Endothelial cell of hepatic sinusoid (primary cell): ENCODE data around the gene MFAP5.
"Not testable (repeated sequence)": the region's sequence is repeated elsewhere in the genome, so short reads cannot be mapped to it uniquely, and the experiment has no call there.

ENCODE experiments used
- in situ Hi-C: cut with HindIII; loops from 2 replicates; pipeline ENCODE4 v1.10.0; 2017; ENCODE audit warnings: low sequenced_read_pairs

MFAP5 gene

GRCh38 chr12:8676651-8677050, 14.0 kb upstream of the MFAP5 start:
- in situ Hi-C loops: no loop called here

DNA sequence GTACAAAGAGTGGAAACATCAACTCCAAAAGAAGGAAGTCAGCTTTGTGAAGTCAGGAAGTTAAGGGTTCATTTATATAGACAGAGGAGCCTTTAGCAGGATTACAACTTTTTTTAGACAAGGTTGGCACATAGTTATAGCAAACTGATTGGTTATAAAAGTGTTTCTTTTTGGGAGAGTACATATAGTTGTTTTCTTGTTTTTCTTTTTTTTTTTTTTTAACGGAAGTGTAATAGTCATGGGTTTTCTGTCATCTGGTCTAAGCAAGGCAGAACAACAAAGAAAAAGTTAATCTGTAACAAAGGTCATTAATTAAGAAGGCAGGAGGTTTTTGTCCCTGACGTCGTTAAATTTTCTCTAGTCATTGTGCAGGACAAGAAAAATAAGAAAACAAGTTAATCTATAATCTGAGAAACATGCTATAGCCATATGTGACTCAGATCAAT, 13.0 kb upstream of the MFAP5 start:
- in situ Hi-C loops: no loop called here

GRCh38 chr12:8672381-8672780, 9.8 kb upstream of the MFAP5 start:
- in situ Hi-C loops: no loop called here

DNA sequence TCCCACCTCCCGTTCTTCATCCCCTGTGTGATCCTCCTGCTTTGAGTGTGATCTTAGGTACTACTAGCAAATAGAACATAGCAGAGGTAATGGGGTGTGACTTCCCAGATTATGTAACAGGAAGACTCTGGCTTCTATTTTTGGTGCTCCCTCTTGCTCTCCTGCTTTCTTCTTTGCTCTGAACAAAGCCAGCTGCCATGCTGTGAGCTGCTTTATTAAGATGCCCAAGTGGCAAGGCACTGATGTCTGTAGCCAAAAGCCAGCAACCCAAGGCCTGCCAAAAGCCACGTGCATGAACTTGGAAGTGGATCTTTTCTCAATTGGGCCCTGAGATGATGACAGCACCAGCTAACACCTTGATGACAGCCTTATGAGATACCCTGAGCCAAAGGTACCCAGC, 5.8 kb upstream of the MFAP5 start:
- in situ Hi-C loops: no loop called here

DNA sequence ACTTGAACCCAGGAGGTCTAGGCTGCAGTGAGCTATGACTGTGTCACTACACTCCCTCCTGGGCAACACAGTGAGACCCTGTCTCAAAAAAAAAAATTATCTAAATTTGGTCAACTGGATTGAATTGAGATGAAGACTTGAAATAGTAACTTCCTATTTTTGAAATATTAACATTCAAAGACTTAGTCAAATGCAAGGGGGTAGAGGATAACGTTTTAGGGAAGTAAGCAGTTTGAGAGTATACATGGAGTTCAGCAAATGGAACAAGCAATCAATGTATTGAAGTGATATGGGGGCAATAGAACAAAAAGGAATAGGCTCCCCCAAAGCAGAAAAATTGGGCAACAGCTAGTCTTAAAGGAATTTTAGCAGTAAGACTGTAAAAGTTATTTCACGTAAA, 4.6 kb upstream of the MFAP5 start:
- in situ Hi-C loops: no loop called here

DNA sequence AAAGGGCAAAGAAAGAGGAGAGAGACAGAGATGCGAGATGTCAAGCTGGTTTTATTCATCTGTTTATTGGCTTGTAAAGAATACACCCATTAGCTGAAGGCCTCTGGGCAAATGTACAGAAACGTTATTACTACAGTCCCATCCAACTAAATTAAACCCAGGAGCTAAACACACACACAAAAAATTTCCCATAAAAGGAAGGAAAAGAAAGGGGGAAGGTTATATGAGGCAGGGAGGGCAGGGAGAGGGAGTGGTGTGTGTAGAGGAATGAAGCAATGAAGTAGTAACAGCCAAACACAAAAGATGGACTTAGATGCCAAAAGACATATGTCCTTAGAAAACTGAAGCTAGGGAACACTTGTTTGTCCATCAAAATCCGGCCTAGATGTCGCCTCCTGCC, 3.1 kb upstream of the MFAP5 start:
- in situ Hi-C loops: no loop called here

DNA sequence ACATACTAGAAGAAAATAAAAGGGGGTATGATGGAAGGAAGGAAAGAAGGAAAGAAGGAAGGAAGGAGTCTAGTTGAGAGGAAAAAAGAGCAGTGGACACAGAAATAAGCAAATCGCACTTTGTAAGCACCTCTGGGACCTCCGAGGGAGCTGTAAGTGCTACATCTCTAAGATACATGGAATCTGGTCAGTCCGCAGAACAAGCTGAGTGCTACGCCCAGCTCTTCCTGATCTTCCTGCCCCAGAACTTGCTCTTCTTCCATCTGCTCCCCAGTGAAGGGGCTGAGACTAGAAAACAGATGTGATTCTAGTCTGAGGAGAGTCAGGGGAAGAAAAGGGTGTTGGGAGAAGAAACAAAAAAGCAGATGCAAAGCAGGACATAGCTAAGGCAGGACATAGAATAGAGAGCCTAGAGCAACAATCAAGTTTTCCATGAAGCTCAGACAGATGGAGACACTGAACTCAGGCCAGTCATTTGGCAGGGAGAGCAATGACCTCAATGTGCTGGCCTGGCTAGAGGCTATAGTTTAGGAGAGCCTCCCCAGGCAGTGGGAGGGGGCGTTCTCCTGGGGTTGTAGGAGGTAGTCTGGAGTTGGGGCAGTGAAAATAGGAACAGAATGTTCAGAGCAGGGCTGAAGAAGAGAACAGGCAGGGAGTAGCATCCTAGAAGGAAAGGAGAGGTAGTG, 1.7 kb upstream of the MFAP5 start:
- in situ Hi-C loops: no loop called here

- in situ Hi-C loops: no loop called here
Observed at GRCh38 chr12:8661751-8662150, 875 bp downstream of the MFAP5 start.

DNA sequence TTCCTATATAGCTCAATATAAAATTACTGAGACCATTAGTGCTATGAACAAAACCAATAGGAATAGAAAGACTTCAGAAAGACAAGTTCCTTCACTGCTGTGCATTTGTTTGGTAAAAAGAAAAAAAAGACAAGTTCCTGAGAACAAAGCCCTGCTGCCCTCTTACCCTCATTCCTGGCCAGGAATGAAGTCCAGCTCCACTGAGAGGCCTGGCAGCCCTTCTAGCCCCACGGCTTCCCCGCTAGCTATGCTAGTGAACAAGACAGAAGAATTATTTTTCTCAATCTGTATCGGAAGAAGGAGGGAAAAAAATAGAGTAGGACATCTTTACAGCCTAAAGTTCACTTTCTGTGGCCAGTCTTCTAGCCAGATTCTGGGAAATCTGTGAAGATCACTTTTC, 1.6 kb downstream of the MFAP5 start:
- in situ Hi-C loops: no loop called here

DNA sequence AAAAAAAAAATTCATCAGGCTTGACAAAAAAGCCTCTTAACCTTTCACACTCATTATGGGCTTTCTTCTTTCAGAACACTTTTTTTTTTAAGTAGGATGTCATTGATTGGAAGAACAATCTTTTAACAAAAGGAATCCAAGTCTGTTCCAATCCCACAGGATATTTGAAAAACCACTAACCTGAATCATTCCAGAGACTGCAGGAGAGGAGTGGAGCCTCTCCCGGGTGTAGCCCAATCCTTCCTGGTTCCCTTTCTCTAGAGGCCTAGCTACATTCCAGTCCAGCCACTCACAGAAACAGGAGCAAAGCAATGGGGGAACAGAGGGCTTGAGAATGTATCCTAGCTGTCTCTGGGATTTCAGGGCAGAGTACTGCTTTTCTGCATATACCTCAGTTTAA, 4.3 kb downstream of the MFAP5 start:
- in situ Hi-C loops: no loop called here

GRCh38 chr12:8655421-8655820, 7.2 kb downstream of the MFAP5 start:
- in situ Hi-C loops: no loop called here

DNA sequence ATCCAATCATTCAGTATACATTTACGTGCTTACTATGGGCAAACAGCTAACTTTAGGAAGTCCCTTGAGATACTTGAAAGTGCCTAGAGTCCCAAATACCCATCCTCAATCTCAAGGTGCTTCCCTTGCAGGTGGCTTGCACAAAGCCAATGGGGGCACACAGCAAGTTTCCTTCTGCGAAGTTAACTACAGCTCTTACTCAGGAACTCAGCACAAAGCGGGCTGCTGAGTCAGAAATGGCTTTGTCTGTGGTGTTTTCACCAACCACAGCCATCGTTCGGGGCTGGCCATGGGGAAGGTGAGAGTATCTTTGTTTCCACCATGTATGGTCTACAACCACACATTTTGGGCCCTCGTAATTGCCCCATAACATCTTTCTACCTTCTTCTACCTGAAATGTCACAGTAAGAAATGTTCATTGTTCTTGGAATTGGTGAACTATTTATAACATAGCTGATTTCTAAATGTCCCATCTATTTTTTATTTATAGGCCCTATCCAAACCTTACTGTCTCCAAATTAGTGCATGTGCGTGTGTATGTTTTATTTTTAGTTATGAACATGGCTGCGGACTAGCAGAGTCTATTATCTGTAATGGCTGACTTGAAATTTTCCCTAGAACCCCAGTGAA, 13.9 kb downstream of the MFAP5 start:
- in situ Hi-C loops: no loop called here

DNA sequence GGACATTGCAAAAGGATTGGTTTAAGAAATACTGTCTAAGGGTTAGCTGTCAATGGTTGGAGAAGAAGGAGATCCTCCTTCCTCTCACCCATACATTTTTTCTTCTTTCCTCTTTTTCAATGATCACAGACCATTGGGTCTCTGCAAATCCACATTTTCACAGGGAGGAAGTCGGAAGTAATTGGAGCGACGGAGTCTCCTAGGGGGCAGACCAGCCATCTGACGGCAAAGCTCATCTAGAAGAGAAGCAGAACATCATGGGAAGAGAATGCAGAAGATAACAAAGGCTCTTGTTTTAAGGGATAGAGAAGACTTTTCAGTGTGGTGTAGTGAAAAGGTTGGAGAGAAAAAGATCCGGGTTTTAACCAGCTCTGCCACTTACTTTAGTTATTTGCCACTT, 14.7 kb downstream of the MFAP5 start:
- in situ Hi-C loops: no loop called here

DNA sequence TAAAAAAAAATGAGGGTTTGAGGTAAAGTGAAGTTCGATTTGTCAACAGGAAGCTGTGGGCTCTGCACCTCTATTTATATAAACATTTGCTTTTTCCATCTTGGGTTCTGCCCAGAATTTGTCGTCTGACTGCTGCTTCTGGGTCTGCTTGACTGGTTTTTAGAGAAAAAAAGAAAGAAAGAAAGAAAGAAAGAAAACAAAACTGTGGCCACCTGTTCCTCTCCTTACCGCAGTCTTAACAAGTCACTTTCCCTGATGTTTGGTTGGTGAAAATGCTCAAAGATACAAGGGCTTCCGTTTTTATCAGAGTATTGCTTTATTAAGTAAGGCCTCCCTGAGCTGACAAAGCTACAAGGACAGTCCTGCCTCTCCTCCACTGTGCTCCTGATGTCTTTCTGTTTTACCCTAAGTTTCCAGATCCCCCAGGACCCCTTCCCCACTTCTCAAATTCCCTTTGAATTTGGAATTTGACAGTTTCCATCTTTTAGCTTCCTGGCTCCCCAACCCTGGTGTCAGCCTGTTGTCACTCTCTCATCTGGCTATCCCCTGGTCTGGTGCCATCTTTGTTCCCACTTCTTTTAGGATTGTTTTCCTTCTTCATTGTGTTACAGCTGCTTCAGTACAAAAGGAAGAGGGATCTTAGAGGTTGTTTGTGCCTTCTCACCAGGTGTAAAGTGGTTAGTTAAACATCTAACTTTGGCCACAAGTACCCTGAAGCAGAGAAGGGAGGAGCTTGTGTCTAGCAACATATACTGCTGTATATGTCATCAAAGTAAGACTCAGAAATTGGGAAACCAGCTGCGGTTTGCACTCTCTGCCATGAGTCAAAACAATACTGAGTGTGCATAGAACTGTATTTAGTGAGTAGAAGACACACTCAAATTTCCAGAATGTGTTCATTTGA, 18.0 kb downstream of the MFAP5 start:
- in situ Hi-C loops: no loop called here

DNA sequence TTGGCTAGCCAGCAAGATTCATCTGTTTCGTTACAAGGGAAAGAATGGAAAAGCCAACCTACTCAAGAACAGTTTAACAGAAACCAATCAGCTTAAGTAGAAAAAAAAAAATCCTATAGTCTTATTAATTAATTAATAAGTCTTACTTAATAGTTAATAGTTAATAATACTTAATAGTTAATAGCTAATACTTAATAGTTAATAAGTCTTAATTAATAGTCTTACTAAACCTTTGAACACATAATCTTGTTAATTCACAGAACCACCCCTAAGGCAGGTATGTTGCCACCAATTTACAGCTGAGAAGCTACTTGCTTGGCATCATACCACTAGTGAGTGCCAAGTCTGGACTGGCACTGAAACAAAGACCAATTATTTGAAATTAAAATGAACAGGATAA, 19.9 kb downstream of the MFAP5 start:
- in situ Hi-C loops: no loop called here

- in situ Hi-C loops: no loop called here
Observed at GRCh38 chr12:8639936-8640335, 22.7 kb downstream of the MFAP5 start.

DNA sequence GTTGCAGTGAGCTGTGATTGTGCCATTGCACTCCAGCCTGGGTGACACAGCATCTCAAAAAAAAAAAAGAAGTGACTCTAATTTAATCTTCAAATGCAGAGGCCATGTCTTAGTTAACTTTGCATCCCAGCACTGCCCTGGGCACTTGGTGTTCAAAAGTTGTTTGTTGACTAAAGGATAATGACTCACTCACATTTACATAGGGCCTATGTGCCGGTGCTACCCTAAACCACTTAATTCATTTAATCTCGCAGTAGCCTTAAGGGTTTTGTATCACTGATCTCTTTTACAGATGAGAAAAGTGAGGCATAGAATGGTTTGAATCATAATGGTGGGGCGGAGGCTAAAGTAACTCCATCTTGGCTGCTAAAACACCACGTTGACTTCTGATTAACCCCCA, 23.7 kb downstream of the MFAP5 start:
- in situ Hi-C loops: no loop called here

GRCh38 chr12:8637666-8638065, 25.0 kb downstream of the MFAP5 start:
- in situ Hi-C loops: no loop called here

- in situ Hi-C loops: no loop called here
Observed at GRCh38 chr12:8637244-8637643, 25.4 kb downstream of the MFAP5 start.

- in situ Hi-C loops: no loop called here
Observed at GRCh38 chr12:8636581-8636980, 26.0 kb downstream of the MFAP5 start.

DNA sequence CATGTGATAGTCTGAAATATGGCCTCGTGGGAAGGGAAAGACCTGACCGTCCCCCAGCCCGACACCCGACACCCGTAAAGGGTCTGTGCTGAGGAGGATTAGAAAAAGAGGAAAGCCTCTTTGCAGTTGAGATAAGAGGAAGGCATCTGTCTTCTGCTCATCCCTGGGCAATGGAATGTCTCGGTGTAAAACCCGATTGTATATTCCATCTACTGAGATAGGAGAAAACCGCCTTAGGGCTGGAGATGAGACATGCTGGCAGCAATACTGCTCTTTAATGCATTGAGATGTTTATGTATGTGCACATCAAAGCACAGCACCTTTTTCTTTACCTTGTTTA, 26.6 kb downstream of the MFAP5 start:
- in situ Hi-C loops: not testable (repeated sequence)
